Sigmoid colon (tissue), 4 donors: ENCODE data around the gene MTFR2.

Experiments used
- CTCF ChIP-seq, 4 experiments: fragments of 450-650 bp in 3 of 4; fragments of 200-600 bp in 1 of 4; IDR thresholded peaks; one replicate each; pipeline ENCODE4 v1.5.1; 2016 to 2019; ENCODE audit warnings: antibody characterized with exemption in 4 of 4, mild to moderate bottlenecking in 3 of 4, moderate library complexity in 2 of 4
- EP300 ChIP-seq, 4 donors: sonication (generic); formaldehyde crosslinking; IDR thresholded peaks; one replicate each; pipeline ENCODE4 v1.6.1; 2017; ENCODE audit warnings: antibody characterized with exemption in 4 of 4
- POLR2A ChIP-seq, 2 donors: fragments of 450-650 bp; IDR thresholded peaks; one replicate each; pipeline ENCODE4 v1.6.1; 2016; ENCODE audit warnings: antibody characterized with exemption in 2 of 2, mild to moderate bottlenecking in 2 of 2, moderate library complexity in 2 of 2
- POLR2AphosphoS5 ChIP-seq, 4 donors: sonication (generic); formaldehyde crosslinking; IDR thresholded peaks; one replicate each; pipeline ENCODE4 v1.6.1; 2017; ENCODE audit warnings: antibody characterized with exemption in 4 of 4

- TF ChIP-seq CTCF (IDR thresholded peaks at IDR 0.05) = no peak
- no peak for TF ChIP-seq POLR2AphosphoS5 (IDR thresholded peaks at IDR 0.05)
- no peak for TF ChIP-seq POLR2A (IDR thresholded peaks at IDR 0.05)
- no peak for TF ChIP-seq EP300 (IDR thresholded peaks at IDR 0.05)
Observed at GRCh38 chr6:136232701-136233100, 17.4 kb downstream of the MTFR2 start.
